Measurements from ENCODE around the gene HSPH1.

Gene HSPH1

GRCh38 chr13:31093145-31093885 lies 68.4 kb downstream of the HSPH1 start:
- no peak for DNase-seq

DNA sequence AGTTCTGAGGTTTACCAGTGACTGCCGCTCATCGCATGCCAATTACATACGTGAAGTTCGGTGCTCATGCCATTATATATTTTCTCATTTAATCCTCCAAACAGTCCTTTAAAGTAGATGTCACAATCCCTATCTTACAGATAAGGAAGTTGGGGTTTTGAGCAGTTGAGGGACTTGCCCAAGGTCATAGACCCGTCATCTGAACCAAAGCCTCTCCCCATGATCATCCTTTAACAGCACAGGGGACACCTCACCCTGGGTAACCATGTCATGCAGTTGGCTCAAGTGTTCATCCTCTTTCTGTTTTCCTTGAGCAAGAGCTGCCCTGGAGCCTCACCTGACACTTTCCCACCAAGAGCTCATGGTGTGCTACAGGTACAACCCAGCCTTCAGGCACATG lies 69.1 kb downstream of the HSPH1 start:
- no peak for DNase-seq

DNA sequence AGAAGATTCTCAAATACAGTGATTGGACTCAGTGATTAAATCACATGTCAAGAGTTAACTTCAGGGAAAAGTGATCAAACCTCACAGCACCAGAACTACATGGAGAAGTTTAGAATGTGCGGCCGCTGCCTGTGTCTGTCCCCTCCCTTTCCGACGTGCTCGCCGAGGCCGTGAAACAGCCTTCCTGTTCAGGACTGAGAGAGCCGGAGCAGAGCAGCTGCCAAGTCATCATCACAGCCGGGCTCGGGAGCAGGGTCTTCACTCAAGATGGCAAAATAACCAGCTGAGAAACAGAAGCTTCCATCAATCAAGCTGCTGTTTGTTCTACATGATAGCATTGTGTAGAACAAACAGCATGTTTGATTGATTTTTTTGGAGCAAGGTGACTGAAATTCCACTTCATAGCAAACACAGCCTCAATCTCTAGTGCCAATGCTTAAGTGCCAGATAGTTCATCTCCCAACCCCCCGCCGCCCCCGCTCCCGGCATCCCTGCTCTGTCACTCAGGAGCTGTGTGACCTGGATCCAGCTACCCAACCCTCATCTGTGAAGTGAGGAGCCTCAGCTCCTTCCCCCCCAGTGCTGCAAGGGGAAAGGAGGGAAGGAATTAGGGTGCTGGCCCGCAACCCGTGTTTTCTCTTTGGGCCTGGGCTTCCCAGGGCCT lies 70.6 kb downstream of the HSPH1 start:
- no peak for DNase-seq

DNA sequence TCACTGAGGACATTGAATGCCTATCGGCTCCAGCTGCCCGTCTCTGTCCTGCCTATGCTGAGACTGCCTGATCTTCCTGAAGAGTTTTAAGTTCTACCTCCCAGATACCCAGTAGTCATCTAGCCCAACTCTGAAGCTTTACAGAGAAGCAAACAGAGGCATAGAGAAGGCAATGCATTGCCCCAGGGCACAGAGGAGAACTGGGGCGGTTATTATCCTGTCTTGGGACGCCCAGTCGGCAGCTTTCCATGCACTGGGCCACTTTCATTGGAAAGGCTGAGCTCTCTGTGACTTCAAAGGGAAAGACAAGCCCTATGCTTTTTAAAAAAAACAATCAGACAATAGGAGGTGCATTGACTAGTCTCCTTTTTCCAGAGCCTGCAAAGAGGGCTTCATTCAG lies 71.6 kb downstream of the HSPH1 start:
- DNase-seq, result no peak

GRCh38 chr13:31089649-31090048 lies 72.1 kb downstream of the HSPH1 start:
- no peak for DNase-seq

- no peak for DNase-seq
Observed at GRCh38 chr13:31088826-31089420, 72.8 kb downstream of the HSPH1 start.
